GM21367 (cell line): Measurements from ENCODE around the gene ZNF574.
"Not testable (repeated sequence)": the region's sequence is repeated elsewhere in the genome, so short reads cannot be mapped to it uniquely, and the experiment has no call there.

Source experiments
- ATAC-seq: cut with Tn5 transposase; IDR thresholded peaks from one replicate; pipeline ENCODE4 v1.9.1; 2021; ENCODE audit not compliant: unreplicated experiment

The ZNF574 gene

DNA sequence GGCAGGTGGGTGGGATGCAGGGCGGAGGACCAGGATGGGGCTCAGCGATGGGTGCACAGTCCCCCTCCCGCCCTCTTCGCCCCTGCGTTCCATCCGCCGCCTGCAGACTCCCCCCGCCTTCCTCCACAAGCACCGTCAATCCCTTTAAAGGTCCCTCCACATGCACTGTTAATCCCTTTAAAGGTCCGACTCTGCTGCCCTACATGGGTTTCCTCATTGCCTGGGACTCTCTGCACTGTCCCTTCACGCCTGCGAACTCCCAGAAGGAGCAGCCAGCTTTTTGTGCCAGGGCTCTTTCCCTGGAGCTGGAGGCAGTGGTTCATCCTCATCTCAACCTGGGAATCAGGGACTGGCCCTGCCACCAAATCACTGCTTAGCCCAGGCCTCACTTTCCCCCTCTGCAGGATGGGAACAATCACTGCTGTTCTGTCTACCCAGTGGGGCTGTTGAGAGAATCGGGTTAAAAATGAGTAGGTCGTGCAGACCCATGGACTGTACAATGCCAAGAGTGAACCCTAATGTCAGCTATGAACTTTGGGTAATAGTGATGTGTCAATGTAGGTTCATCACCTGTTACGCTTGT lies 20.4 kb downstream of the ZNF574 start:
- no peak for ATAC-seq

DNA sequence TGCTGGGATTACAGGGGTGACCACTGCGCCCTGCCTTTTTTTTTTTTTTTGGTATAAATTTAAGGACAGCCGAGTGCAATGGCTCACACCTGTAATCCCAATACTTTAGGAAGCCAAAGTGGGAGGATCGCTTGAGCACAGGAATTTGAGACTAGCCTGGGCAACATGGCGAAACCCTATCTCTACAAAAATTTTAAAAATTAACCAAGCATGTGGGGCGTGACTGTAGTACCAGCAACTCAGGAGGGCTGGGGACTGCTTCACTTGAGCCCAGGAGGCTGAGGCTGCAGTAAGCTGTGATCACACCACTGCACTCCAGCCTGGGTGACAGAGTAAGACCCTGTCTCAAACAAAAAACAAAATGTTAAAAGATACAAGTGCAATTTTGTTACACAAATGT lies 21.5 kb downstream of the ZNF574 start:
- ATAC-seq, result no peak

DNA sequence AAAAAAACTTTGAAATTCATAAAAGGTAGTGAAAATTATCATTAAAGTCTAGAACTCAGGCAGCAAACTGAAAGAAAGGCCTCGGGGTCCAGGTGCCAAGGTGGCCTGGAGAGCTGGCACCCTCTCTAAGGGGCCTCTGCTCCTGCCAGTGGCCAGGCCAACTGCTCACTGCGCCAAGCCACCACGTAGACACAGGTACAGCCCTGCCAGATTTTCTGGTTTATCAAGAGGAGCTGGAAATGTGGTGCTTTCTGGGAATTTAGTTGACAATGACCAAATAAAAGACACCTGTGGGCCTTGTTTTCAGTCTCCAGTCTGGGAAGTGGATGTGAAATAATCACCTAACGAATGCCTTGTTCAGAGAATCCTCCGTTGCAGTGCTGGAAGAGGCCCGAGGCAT lies 22.8 kb downstream of the ZNF574 start:
- ATAC-seq, result no peak

DNA sequence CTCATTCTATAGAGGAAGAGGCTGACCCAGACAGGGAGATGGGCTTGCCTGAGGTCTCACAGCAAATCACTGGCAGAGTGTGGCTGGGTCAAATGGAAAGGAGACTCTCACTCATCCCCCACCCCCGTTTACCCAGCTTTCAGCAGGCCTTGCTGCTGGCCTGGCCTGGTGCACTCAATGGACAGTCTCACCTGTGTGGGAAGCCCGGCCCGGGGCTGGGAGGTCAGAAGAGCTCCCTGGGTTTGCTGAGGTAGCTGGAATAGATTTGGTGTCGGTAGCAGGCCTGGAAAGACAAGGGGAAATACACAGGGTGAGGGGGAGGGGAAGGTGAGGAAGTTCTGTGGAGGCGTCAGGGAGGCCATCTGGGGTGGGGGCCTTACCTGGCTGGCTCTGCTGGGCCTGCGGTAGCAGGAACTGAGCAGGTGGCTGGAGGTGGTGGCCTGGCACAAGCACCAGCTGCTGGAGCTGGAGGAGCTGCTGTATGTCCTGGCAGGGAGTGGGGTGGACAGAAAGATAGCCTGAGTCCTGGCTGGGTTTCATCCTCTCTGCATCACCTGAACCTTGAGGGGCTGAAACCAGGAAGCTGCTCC lies 23.5 kb downstream of the ZNF574 start:
- no peak for ATAC-seq

DNA sequence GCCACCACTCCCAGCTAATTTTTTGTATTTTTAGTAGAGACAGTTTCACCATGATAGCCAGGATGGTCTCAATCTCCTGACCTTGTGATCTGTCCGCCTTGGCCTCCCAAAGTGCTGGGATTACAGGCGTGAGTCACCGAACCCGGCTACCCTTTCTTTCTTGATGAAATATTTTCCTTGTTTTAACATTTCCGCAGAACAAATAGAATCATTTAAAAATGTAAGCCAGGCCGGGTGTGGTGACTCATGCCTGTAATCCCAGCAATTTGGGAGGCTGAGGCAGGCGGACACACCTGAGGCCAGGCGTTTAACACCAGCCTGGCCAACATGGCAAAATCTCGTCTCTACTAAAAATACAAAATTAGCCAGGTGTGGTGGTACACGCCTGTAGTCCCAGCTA lies 24.3 kb downstream of the ZNF574 start:
- ATAC-seq, result not testable (repeated sequence)

DNA sequence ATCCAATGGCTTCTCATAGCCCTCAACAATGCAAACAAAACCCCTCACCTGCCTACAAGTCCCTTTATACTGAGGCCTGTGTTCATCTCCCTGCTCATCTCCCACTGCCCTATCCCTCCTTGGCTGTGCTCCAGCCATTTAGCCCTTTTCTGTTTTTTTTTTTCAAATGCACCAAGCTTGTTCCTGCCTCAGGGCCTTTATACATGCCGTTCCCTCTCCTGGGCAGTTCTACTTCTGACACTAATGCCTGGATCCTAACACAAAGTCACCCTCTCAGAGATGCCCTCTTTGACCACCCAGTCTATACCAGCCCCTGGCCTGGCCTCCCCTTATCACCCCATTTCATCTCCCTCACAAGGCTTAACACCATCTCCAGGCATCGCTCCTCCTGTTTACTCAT lies 26.9 kb downstream of the ZNF574 start:
- ATAC-seq, result no peak

DNA sequence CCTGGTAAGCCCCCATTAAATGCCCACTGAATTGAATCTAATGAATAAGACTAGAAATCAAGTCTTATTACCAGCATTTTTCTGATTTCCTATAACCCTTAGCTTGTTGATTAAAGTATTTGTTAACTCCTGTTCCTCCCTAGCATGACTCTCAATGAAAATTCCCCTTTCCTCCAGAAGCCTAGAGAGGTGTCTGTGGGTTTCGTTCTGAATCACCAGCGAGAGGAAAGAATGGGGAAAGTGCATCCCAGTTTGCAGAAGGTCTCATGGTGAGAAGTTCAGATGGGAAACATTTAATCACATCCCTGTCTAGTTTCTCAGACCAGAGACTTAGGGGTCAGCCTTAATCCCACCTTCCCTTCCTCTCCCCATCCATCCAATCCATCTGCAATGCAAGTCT lies 29.4 kb downstream of the ZNF574 start:
- ATAC-seq, result no peak

DNA sequence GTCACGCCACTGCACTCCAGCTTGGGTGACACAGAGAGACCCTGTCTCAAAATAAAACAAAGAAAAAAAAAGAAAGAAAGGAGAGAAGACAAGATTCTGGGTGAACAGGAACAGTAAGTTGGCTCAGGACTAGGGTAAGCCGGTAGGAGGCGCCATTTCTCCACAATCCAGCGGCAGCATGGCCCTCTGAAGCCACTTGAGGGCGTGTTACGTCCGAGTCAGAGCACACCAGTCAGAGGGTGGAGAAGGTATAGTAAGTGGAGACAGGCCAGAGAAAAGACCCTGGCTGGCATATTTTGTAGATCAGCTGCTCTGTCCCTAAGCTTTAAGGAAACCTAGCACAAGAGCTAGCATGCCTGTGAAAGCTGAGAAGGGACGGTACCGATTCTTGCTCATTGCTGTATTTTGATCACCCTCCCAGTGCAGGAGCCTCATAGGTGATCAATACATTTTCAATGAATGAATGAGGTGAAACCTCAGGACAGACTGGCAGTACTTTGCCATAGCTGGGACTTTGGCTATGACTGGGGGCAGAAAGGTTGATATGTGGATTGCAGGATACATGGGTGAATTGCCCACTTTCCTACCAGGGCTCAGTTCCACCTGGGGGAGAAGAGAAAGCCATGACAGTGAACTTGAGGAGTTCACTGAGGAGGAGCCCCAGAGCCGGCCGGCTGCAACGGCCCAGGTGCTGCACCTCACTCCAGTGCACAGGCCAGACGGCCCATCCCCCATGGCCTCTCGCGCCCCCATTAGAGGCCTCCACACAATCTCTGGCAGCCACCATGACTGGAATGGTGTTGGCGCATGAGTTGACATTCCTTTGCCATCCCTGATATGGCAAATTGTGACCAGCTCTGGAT lies 32.8 kb downstream of the ZNF574 start:
- ATAC-seq, result no peak

DNA sequence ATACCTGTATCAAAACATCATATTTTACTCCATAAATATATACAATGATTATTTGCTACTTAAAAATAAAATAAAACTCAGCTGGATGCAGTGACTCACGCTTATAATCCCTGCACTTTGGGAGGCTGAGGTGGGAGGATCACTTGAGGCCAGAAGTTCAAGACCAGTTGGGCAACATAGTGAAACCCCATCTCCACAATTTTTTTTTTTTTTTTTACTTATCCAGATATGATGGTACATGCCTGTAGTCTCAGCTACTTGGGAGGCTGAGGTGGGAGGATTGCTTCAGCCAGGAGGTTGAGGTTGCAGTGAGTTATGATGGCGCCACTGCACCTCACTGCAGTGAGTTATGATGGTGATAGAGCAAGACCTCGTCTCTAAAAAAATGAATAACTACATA lies 33.9 kb downstream of the ZNF574 start:
- ATAC-seq, result no peak

DNA sequence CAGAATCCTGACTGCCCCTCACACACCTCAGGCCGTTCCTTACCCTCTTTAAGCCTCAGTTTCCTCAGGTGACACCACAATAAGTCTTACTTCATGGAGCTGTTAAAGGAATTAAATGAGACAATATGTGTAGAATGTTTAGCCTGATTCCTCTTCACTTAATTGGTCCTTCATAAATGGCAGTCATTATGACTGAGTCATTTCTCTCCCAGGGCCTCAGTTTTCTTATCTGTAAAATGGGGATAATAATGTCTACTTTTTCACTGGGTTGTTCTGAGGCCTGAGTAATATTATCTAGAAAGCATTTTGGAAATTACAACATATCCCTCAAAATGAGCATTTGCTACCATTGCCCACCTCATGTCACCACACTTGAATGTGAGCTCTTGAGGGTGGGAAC lies 34.7 kb downstream of the ZNF574 start:
- no peak for ATAC-seq

DNA sequence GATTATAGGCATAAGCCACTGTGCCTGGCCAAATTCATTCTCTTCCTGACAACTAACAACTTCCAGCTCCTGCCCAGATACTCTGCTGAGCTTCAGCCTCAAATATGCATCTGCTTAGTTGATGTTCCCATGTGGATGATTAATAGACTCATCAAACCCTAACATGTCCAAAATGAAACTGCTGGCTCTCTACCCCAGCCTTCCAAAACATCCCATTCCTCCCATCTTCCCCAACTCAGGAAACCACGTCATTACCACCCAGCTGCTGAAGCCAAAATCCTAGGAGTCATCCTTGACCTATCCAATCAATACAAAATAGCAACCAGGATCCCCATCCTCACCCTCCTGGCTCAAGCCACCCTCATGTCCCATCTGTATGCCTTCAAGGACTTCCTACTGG lies 35.4 kb downstream of the ZNF574 start:
- ATAC-seq, result no peak

DNA sequence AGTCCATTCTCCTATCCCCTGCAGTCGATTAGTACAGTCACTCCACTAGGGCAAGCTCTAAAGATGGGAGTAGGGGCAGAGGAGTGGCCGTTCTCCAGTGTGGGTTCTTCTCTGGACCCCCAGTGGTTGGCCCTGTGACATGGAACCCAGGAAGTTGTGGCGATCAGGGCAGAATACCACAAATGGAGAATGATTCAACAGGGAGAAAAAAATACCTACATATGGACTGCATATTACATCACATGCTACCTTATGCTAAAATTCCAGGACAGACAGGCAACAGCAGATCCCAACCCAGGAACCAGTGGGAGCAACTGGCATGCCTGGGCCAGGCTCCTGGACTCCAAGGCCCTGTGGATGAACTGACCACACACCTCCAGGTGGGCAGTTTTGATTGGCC lies 35.8 kb downstream of the ZNF574 start:
- no peak for ATAC-seq

DNA sequence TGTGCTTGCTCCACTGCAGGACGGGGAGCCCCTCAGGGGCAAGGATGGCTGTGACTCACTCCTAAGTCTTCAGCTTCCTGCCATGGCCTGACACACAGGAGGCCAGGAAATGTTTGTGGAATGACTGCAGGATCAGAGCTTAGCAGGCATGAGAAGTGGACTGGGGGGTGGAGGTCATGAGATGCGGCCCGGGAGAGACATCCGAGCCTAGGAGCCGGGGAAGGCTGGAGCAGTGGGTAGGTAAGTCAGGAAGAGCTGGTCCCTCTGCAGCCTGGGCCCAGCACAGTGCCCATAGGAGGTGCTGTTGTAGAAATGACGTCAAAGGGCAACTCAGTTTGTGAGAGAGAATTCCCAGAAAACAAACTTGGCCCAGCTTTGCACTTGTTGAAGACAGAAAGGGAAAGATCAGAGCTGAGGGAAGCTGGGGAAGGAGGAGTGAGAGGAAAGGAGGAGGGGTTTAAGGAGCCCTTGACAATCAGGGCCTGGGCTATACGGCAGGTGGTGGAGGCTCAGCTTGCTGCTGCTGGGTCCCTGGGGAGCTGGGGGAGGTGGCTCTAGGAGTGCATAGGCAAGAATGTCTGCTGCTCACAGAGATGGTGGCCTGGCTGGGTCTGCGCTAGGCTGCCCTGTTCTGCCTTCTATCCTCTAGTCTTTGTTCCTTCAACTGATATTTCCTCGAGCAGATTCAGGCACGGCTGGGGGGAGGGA lies 37.8 kb downstream of the ZNF574 start:
- ATAC-seq, result no peak

DNA sequence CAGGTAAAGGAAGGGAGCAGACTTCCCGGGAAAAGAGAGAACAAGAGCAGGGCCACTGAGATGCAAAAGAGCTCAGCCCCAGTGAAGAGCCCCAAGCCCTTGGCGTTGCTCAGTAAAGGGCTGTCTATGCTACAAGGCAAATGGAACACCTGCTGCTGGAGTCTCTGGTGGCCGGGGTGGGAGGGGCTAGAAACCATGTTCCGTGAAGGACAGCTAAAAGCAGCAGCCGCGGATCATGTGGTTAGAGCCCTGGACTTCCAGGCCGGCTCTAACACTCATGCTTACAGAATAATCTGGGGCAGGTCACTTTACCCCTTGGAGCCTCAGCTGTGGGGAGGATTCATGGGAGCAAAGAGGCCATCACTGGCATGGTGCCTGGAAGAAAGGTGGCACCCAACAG lies 38.4 kb downstream of the ZNF574 start:
- ATAC-seq, result no peak

DNA sequence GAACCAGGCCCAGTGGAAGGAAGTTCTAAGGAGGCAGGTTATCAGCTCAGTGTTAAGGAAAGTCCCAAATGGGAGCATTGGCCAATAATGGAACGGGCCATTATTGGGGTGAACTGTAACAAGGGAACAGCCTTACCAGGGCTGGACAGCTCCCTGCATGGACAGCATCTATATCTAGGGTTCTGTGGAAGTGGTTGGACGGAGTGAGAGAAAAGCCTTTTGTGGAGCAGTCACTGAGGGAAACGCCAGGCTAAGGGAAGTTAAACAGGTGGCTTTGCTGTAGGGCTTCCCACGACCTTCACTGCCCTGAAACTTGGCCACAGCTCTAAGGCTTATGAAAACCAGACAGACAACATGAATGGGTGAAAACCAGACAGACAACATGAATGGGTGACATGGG lies 39.3 kb downstream of the ZNF574 start:
- ATAC-seq, result no peak

DNA sequence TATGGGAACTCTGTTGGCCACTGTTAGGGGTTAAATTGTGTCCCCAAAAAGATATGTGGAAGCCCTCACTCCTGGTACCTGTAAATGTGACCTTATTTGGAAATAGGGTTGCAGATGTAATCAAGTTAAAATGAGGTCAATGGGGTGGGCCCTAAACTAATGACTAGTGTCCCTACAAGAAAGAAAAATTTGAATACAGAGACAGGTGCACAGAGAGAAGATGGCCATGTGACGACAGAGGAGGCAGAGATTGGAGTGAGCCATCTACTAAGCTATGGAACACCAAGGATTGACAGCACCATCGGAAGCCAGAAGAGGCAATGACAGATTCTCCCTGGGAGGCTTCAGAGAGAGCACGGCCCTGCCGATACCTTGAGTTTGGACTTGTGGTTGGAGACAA lies 39.7 kb downstream of the ZNF574 start:
- ATAC-seq, result no peak

DNA sequence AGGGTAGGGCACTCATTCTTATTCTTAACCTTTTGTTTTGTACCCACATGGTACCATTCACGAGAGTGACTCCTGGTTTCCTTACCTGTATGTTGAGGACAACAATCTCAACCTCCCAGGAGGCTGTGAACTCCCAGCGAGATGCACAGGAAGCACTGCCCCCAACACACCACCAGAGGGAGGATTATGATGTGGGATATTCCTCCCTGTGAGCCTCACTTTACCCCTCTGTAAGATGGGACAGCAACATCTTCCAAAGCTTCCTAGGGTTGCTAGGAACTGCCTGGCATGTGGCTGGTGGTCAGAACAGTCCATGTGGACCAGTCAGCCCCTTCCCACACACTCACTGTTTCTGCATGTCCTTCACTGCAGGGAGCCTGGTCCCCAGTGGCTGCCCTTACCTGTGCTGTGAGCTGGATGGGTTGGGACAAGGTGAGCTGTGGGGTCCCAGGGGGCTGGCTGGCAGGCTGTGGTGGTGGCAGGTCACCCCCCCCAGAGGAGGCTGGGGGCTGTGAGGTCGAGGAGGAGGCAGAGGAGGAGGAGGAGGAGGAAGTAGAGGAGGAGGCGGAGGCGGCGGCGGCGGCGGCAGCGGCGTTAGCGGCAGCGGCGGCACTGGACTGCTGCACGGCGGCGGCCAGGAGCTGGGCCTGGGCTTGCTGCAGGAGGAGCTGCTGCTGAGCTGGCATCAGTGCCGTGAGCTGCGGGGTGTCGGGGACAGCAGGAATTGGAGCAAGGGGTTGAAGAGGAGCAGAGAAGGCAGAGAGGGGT lies 40.5 kb downstream of the ZNF574 start:
- no peak for ATAC-seq

DNA sequence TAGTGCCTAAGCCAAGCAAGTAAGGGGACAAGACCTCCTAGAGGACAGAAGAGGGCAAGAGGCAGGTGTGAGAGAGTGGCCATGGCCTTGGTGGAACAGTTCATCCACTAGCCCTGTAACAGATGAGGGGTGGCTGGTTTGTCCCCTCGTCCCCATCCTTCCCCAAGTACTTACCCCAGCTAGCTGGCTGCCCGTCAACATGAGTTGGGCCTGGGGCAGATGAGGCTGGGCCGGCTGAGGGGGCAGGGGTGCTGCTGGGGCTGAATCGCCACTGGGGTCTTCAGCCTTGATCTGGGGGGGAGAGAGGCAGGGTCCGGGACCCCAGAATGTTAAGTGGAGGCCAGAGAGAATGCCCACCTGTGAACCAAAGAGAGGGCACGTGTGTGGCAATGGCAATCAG lies 41.1 kb downstream of the ZNF574 start:
- ATAC-seq, result no peak

DNA sequence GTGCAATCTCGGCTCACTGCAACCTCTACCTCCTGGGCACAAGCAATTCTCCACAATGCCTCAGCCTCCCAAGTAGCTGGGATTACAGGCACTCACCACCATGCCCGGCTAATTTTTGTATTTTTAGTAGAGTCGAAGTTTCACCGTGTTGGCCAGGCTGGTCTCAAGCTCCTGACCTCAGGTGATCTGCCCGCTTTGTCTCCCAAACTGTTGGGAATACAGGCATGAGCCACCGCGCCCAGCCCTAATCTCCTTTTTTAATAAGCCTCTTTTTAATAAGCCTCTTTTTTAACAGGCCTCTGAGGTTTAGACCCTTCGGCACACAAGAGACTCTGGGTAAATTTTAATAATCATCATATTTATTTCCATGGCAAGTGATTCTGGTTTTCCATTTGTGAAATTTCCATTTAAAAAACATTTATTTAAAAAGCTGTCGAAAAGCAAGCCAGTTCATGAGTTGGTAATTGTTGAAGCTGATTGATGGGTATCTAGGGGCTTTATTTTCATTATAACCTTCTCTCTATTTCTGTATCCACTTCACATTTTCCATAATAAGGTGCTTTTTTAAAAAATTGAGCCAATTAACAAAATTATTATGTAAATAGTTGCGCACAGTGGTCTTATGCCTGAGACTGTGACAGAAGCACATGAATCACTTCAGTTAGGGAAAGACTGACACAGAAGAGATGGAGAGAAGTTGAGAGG lies 44.5 kb downstream of the ZNF574 start:
- ATAC-seq, result no peak

DNA sequence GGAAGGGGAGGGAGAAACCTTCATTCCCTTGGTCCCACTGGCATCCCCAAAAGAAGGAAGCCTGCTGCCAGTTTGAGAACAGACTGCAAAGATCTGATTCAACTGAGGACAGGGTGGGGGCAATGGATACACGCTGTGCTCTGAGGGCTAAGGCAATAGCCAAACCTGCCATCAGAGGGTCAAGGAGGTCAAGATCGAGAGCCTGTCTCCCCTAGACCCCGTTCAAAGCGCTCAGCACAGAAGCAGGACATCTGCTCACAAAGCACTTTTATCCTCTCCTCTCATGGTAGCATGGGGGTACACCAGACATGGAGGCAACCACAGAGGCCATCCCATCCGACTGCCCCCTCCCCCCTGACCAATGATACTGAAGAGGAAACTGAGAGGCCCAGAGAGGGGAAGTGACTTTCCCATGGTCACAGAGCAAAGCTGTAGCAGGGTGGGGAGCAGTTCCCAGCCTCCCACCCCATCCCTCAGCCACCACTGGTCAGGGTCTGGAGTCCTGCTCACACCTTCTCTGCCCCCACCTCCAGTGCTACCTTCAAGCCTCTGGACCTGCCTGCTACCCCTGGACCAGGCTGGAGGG lies 45.2 kb downstream of the ZNF574 start:
- ATAC-seq, result no peak
